ENCODE results near the gene KCNN3. TPM values are rescaled to one million over a fixed set of nuclear protein-coding genes. Genes with fewer than 3 reads are reported as not detected.

Gene KCNN3
- total RNA-seq, 4 donors from 2014 or later = 5.0 to 30.0 (median 20.8) TPM

- intact Hi-C loops (cut with DNase I; ENCODE audit: low total_unique reads) = no loop called here
- no peak for ATAC-seq
Measured at GRCh38 chr1:154777781-154778180, 92.3 kb downstream of the KCNN3 start.

GRCh38 chr1:154777154-154777553 lies 92.9 kb downstream of the KCNN3 start:
- no peaks in the 10 kb centered on the region for H3K27me3 ChIP-seq
- no peaks in the 10 kb centered on the region for H3K9me3 ChIP-seq
- no peak overlapping the region for H3K27ac ChIP-seq
- no peaks in the 10 kb centered on the region for H3K36me3 ChIP-seq
- H3K4me3 ChIP-seq = no peak overlapping the region
- ATAC-seq (no peak), DNase-seq (no peak)
- in situ Hi-C loops (cut with MboI; ENCODE audit: low sequenced_read_pairs in 4 of 4) (no loop called here), intact Hi-C loops (cut with DNase I; ENCODE audit: low total_unique reads) (no loop called here)
- TF ChIP-seq CTCF (IDR thresholded peaks at IDR 0.05 in 4 of 5, conservative IDR thresholded peaks at IDR 0.05 in 1 of 5) = no peak
- TF ChIP-seq POLR2A (IDR thresholded peaks at IDR 0.05) = no peak
- H3K4me1 ChIP-seq = peaks cover 5 to 10% of the 10 kb centered on the region in 2 donors

More at GRCh38 chr1:154777781-154778180, 92.3 kb downstream of the KCNN3 start:
- Histone ChIP-seq H3K27ac (no peak overlapping the region), H3K4me3 (no peak overlapping the region), H3K27me3 (no peaks in the 10 kb centered on the region), H3K36me3 (no peaks in the 10 kb centered on the region), H3K9me3 (no peaks in the 10 kb centered on the region), H3K4me1 (peaks cover 5 to 10% of the 10 kb centered on the region in 2 donors)
- in situ Hi-C loops (cut with MboI; ENCODE audit: low sequenced_read_pairs in 4 of 4) = no loop called here
- no peak for DNase-seq
- TF ChIP-seq CTCF (IDR thresholded peaks at IDR 0.05 in 4 of 5, conservative IDR thresholded peaks at IDR 0.05 in 1 of 5) (no peak), POLR2A (IDR thresholded peaks at IDR 0.05) (no peak)

GRCh38 chr1:154775621-154776605 lies 94.2 kb downstream of the KCNN3 start:
- intact Hi-C loops (cut with DNase I; ENCODE audit: low total_unique reads) (no loop called here), in situ Hi-C loops (cut with MboI; ENCODE audit: low sequenced_read_pairs in 4 of 4) (no loop called here)
- no peak for DNase-seq

GRCh38 chr1:154774175-154774855 lies 95.8 kb downstream of the KCNN3 start:
- in situ Hi-C loops (cut with MboI; ENCODE audit: low sequenced_read_pairs in 4 of 4) = loop anchor here in 2 of 4 donors (25.0 kb wide), 2 partner anchors 112 to 212 kb away; partner anchors contain the start of genes CHRNB2 (in 1 of the 2) and UBE2Q1 (in 1 of the 2)
- TF ChIP-seq POLR2A (IDR thresholded peaks at IDR 0.05) = no peak
- TF ChIP-seq CTCF (IDR thresholded peaks at IDR 0.05 in 4 of 5, conservative IDR thresholded peaks at IDR 0.05 in 1 of 5) = no peak
- no peaks in the 10 kb centered on the region for H3K27me3 ChIP-seq
- H3K4me1 ChIP-seq = peaks cover 5 to 10% of the 10 kb centered on the region in 2 donors
- no peak overlapping the region for H3K4me3 ChIP-seq
- ATAC-seq (no peak), DNase-seq (no peak)
- no peak overlapping the region for H3K27ac ChIP-seq
- H3K9me3 ChIP-seq = no peaks in the 10 kb centered on the region
- intact Hi-C loops (cut with DNase I; ENCODE audit: low total_unique reads) = no loop called here
- no peaks in the 10 kb centered on the region for H3K36me3 ChIP-seq

More at GRCh38 chr1:154775621-154776605, 94.2 kb downstream of the KCNN3 start:
- no peak for TF ChIP-seq POLR2A (IDR thresholded peaks at IDR 0.05)
- Histone ChIP-seq H3K9me3 (no peaks in the 10 kb centered on the region), H3K4me1 (peaks cover 5 to 10% of the 10 kb centered on the region in 2 donors), H3K36me3 (no peaks in the 10 kb centered on the region), H3K4me3 (no peak overlapping the region), H3K27me3 (no peaks in the 10 kb centered on the region), H3K27ac (no peak overlapping the region)
- ATAC-seq = no peak
